WTC11 (cell line): ENCODE measurements around the gene LIFR. TPM values are rescaled to one million over a fixed set of nuclear protein-coding genes. Genes with fewer than 3 reads are reported as not detected.

Experiments
- ATAC-seq: fragments of 200-7000 bp; cut with Tn5 transposase; 2 replicates; pipeline ENCODE4 v1.10.0; 2021; ENCODE audit warnings: mild to moderate bottlenecking, moderate library complexity
- CTCF ChIA-PET: fragments of 300-600 bp; sonication (Branson Sonifier 250); formaldehyde crosslinking; loops from one replicate; lab custom pipeline; 2021; ENCODE audit warnings: antibody characterized with exemption; lab: Charles Lee
- POLR2A ChIA-PET: fragments of 350-600 bp; sonication (Branson Sonifier 250); formaldehyde crosslinking; loops from one replicate; lab custom pipeline; 2021; ENCODE audit warnings: antibody characterized with exemption; lab: Charles Lee
- DNase-seq: peaks from one replicate; pipeline ENCODE4 v3.0.0; 2021; ENCODE audit warnings: low spot score
- H3K27ac Mint-ChIP-seq: 2 replicates; pipeline ENCODE4 v1.8.0; 2021; ENCODE audit warnings: mixed read lengths
- H3K27me3 Mint-ChIP-seq: 2 replicates; pipeline ENCODE4 v1.8.0; 2021; ENCODE audit warnings: low read depth, mild to moderate bottlenecking, moderate library complexity, mixed read lengths
- H3K36me3 Mint-ChIP-seq: 2 replicates; pipeline ENCODE4 v1.8.0; 2021; ENCODE audit warnings: mixed read lengths
- H3K4me1 Mint-ChIP-seq: 2 replicates; pipeline ENCODE4 v1.8.0; 2022; ENCODE audit warnings: mixed read lengths
- H3K4me3 Mint-ChIP-seq: 2 replicates; pipeline ENCODE4 v1.8.0; 2021; ENCODE audit warnings: mild to moderate bottlenecking, moderate library complexity, mixed read lengths
- H3K9me3 Mint-ChIP-seq: 2 replicates; pipeline ENCODE4 v1.8.0; 2021; ENCODE audit warnings: mixed read lengths
- AFF4 ChIP-seq: sonication (generic); formaldehyde crosslinking; IDR thresholded peaks from 2 replicates; pipeline ENCODE4 v1.8.1; 2023; ENCODE audit warnings: mild to moderate bottlenecking, missing genetic modification reagents, borderline replicate concordance
- ATF2 ChIP-seq: sonication (generic); formaldehyde crosslinking; IDR thresholded peaks from 2 replicates; pipeline ENCODE4 v1.8.1; 2022; ENCODE audit warnings: low read depth, missing genetic modification reagents, borderline replicate concordance
- CTCF ChIP-seq: fragments of 200-600 bp; IDR thresholded peaks from 2 replicates; pipeline ENCODE4 v1.8.0; 2022; ENCODE audit warnings: antibody characterized with exemption
- E2F1 ChIP-seq: sonication (generic); formaldehyde crosslinking; IDR thresholded peaks from 2 replicates; pipeline ENCODE4 v1.8.0; 2022; ENCODE audit warnings: mild to moderate bottlenecking, missing genetic modification reagents
- ELF4 ChIP-seq: sonication (generic); formaldehyde crosslinking; IDR thresholded peaks from 2 replicates; pipeline ENCODE4 v1.8.1; 2022; ENCODE audit warnings: low read depth, mild to moderate bottlenecking, moderate library complexity, missing genetic modification reagents
- ESRRA ChIP-seq: sonication (generic); formaldehyde crosslinking; IDR thresholded peaks from 2 replicates; pipeline ENCODE4 v1.8.1; 2022; ENCODE audit warnings: mild to moderate bottlenecking, missing genetic modification reagents, borderline replicate concordance
- ETV6 ChIP-seq: sonication (generic); formaldehyde crosslinking; IDR thresholded peaks from 2 replicates; pipeline ENCODE4 v1.8.1; 2022; ENCODE audit warnings: mild to moderate bottlenecking, missing genetic modification reagents
- JAZF1 ChIP-seq: fragments of 250-450 bp; sonication (Bioruptor Pico); IDR thresholded peaks from 2 replicates; pipeline ENCODE4 v1.9.0; 2021; ENCODE audit warnings: moderate library complexity, mild to moderate bottlenecking, inconsistent platforms
- KAT7 ChIP-seq: sonication (generic); formaldehyde crosslinking; IDR thresholded peaks from 2 replicates; pipeline ENCODE4 v1.8.1; 2023; ENCODE audit warnings: missing genetic modification reagents, mild to moderate bottlenecking, borderline replicate concordance
- NFATC4 ChIP-seq: fragments of 250-450 bp; sonication (Bioruptor Pico); IDR thresholded peaks from 2 replicates; pipeline ENCODE4 v1.9.0; 2021; ENCODE audit warnings: mild to moderate bottlenecking
- SP1 ChIP-seq: sonication (generic); formaldehyde crosslinking; conservative IDR thresholded peaks from 2 replicates; pipeline ENCODE4 v1.8.1; 2022; ENCODE audit warnings: missing genetic modification reagents
- TCF7 ChIP-seq: sonication (generic); formaldehyde crosslinking; IDR thresholded peaks from 2 replicates; pipeline ENCODE4 v1.8.0; 2022; ENCODE audit warnings: mild to moderate bottlenecking, low read depth, missing genetic modification reagents, moderate library complexity
- USF1 ChIP-seq: sonication (generic); formaldehyde crosslinking; IDR thresholded peaks from 2 replicates; pipeline ENCODE4 v1.8.0; 2022; ENCODE audit warnings: mild to moderate bottlenecking, missing genetic modification reagents
- ZNF138 ChIP-seq: sonication (generic); formaldehyde crosslinking; conservative IDR thresholded peaks from 2 replicates; pipeline ENCODE4 v1.8.1; 2022; ENCODE audit warnings: mild to moderate bottlenecking, moderate library complexity, missing genetic modification reagents
- ZSCAN18 ChIP-seq: fragments of 250-450 bp; sonication (Bioruptor Pico); IDR thresholded peaks from 2 replicates; pipeline ENCODE4 v2.1.2; 2022; ENCODE audit warnings: mild to moderate bottlenecking, moderate library complexity
- total RNA-seq: library from RNA; stranded (reverse); gene quantifications from 3 replicates; pipeline ENCODE4 v1.2.3, GENCODE V29; 2021

LIFR gene
- total RNA-seq, 1 experiment from 2014 or later = 14.4 TPM

GRCh38 chr5:38590838-38591522 is 34.5 kb upstream of the LIFR start (continued):
- TF ChIP-seq JAZF1 (no peak), AFF4 (CRISPR knock-in tag) (no peak), ZSCAN18 (CRISPR knock-in tag) (no peak), CTCF (no peak)

- no peaks in the 10 kb centered on the region for H3K9me3 Mint-ChIP-seq
These were observed 33.2 kb upstream of the LIFR start for GRCh38 chr5:38589629-38590028.

More at GRCh38 chr5:38589629-38590028, 33.2 kb upstream of the LIFR start:
- no peaks in the 10 kb centered on the region for H3K27me3 Mint-ChIP-seq
- H3K36me3 Mint-ChIP-seq = no peaks in the 10 kb centered on the region
- H3K27ac Mint-ChIP-seq = no peak overlapping the region
- ATAC-seq (no peak), DNase-seq (no peak)
- ChIA-PET CTCF (interaction anchor here (1.1 to 1.4 kb wide), 2 partner anchors 25 to 147 kb away, joined by 3 to 6 read pairs; no protein-coding TSS in a partner anchor), POLR2A (no interaction called here)
- TF ChIP-seq USF1 (CRISPR knock-in tag) (no peak), ESRRA (no peak), ATF2 (CRISPR knock-in tag) (no peak), E2F1 (CRISPR knock-in tag) (no peak), ELF4 (CRISPR knock-in tag) (no peak), SP1 (CRISPR knock-in tag) (no peak), ZNF138 (CRISPR knock-in tag) (no peak), KAT7 (CRISPR knock-in tag) (no peak), NFATC4 (no peak), ETV6 (CRISPR knock-in tag) (no peak), TCF7 (no peak)
- H3K4me3 Mint-ChIP-seq = no peak overlapping the region
- H3K4me1 Mint-ChIP-seq = no peaks in the 10 kb centered on the region; the same call in 1 of the 2 replicates
